ENCODE results near the gene KCTD10.

DNA sequence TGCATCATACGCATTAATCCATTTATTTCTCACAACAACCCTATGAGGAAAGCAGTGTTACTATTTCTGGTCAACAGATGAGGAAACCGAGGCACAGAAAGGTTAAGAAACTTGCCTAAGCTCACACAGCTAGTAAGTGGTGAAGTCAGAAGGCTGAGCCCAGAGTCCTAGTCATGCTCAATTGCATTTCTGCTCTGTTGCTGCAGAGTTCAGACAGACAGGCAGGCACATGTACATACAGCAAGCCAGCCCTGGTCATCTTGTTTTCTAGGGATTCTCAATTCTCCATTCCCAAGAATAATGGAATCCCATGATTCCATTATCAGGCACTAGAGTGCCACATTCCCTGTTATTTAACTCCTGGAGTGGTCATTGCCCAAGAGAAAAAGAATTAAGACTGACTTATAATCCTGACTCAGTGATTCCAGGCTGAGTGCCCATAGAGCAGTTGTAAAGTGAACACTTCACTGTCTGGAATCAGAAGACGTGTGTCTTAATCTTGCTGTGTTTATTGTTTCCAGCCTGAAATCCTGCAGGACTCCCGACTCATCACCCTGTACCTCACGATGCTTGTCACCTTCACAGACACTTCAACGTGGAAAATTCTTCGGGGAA, 11.1 kb upstream of the KCTD10 start:
- no peak for TF ChIP-seq CTCF (IDR thresholded peaks at IDR 0.05)
- TF ChIP-seq POLR2A (IDR thresholded peaks at IDR 0.05): no peak
- TF ChIP-seq EP300 (IDR thresholded peaks at IDR 0.05): no peak
- no peak for TF ChIP-seq POLR2AphosphoS5 (IDR thresholded peaks at IDR 0.05)
